GM23248 (cell line): ENCODE measurements around the gene GFAP.

Experiments
- EZH2 ChIP-seq: fragments of 200-600 bp; sonication (generic); IDR thresholded peaks from 2 replicates; pipeline ENCODE4 v1.6.1; 2018; ENCODE audit warnings: antibody characterized with exemption, mild to moderate bottlenecking; ENCODE audit not compliant: insufficient read depth, poor library complexity, severe bottlenecking
- EZH2phosphoT487 ChIP-seq: fragments of 200-600 bp; sonication (generic); IDR thresholded peaks from 2 replicates; pipeline ENCODE4 v1.6.1; 2018; ENCODE audit warnings: antibody characterized with exemption, moderate library complexity, mild to moderate bottlenecking, low read depth; ENCODE audit not compliant: insufficient read depth

DNA sequence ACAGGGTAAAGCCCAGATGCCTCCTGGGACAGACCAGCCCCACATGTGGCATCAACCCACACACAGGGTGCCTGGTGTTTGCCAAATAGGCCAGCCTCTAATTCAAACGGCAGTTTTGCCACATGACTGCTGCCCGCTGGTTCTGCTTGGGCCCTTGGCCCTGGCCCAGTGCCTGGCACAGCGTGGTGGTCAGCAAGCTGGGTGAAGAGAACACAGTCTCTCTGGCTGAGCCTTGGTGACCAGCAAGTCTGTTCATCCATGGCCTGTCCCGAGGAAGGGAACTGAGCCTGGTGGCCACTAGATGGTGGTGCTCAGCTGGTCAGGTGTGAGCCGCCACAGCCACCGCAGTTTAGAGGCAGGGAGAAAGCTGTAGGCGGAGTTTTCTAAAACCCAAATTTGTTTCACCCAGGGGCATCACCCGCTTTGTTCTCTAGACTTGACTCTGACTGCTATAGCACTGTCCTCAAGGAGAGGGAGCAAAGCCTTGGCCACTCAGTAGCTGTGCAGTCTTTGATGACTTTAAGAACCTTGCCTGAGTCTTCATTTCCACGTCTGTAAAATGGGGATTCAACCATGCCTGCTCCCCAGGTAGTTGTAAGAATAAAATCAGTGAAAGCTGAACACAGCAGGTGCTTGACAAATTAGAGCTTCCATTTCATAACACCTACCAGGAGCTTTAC is 4.7 kb upstream of the GFAP start:
- TF ChIP-seq EZH2 (no peak), EZH2phosphoT487 (no peak)
